Measurements from ENCODE around the gene RNF181. TPM values are rescaled to one million over a fixed set of nuclear protein-coding genes. Genes with fewer than 3 reads are reported as not detected.

The RNF181 gene
- total and polyA plus RNA-seq, 2 of the 8 experiments (the other 6 are each of a cell fraction or from before 2014, with no cell fraction given): 97.2 to 514 TPM

GRCh38 chr2:85577063-85577385, 18.5 kb upstream of the RNF181 start (continued):
- TF ChIP-seq CHD7 (IDR thresholded peaks at IDR 0.05; ENCODE audit: insufficient replicate concordance, low read length) (no peak), CTCF (IDR thresholded peaks at IDR 0.05; ENCODE audit: control extremely low read depth in 1 of 3, insufficient read depth in 1 of 3, low read depth in 1 of 3, low read length in 3 of 3) (no peak), CBX8 (IDR thresholded peaks at IDR 0.05; ENCODE audit: borderline replicate concordance, low read depth, low read length) (no peak), EGR1 (IDR thresholded peaks at IDR 0.05; ENCODE audit: borderline replicate concordance, low read depth, low read length) (no peak), HDAC6 (IDR thresholded peaks at IDR 0.05; ENCODE audit: low read depth, low read length) (no peak), RAD21 (IDR thresholded peaks at IDR 0.05 in 1 of 2, conservative IDR thresholded peaks at IDR 0.05 in 1 of 2; ENCODE audit: low read depth in 2 of 2, low read length in 2 of 2) (no peak), EZH2 (IDR thresholded peaks at IDR 0.05; ENCODE audit: low read depth, low read length, severe bottlenecking) (no peak), TCF12 (IDR thresholded peaks at IDR 0.05; ENCODE audit: low read depth, low read length) (no peak), TBP (IDR thresholded peaks at IDR 0.05; ENCODE audit: low read depth, low read length) (no peak)

Data from H1 (cell line).